GM12892 (cell line): Measurements from ENCODE around the gene KNDC1.
A peak's percentile ranks its signal among the peaks of the same experiment; 100 is the strongest.
"Not testable (repeated sequence)": the region's sequence is repeated elsewhere in the genome, so short reads cannot be mapped to it uniquely, and the experiment has no call there.

Experiments
- DNase-seq: peaks from one replicate; pipeline ENCODE4 v3.0.0; 2011; ENCODE audit not compliant: insufficient read length
- FAIRE-seq: peaks from 2 replicates; lab custom pipeline; 2011; peaks lifted over from hg19 to GRCh38; lab: Jason Lieb, UNC
- POLR2A ChIP-seq: IDR thresholded peaks from 2 replicates; pipeline ENCODE4 v1.6.1; 2011; ENCODE audit warnings: low read depth, low read length, control low read depth
- POLR2AphosphoS5 ChIP-seq: IDR thresholded peaks from 2 replicates; pipeline ENCODE4 v1.6.1; 2011; ENCODE audit warnings: low read depth, low read length, control low read depth
- TAF1 ChIP-seq: IDR thresholded peaks from 2 replicates; pipeline ENCODE4 v1.6.1; 2011; ENCODE audit warnings: low read depth, mild to moderate bottlenecking, control low read depth, low read length, borderline replicate concordance

The KNDC1 gene

DNA sequence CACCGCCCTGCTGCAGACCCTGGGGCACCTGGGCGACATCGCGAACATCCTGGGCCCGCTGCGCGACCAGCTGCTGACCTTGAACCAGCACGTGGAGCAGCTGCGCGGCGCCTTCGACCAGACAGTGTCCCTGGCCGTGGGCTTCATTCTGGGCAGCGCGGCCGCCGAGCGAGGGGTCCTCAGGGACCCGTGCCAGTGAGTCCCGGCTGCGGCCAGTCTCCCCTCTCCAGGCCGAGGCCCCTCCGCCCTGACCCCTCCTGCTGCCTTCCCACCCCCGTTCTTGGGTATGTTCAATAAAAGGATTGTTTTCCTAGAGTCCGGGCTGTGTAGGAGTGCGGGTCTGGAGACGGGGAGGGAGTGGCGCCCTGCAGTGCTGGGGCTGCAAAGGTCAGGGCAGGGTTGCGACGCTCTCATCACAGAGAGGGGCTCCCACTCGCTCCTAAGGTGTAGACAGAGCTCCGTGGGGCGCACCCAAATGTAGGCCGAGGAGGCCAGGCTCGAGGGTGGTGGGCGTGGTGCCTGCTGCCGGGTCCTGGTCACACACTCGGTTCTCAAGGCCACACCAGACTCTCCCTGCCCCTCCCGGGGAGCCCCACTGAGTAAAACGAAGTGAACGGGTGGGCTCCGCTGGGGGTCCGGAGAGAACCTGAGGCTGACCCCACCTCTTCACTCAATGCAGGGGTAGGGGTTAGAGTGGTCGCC lies 71.4 kb downstream of the KNDC1 start:
- no peak for DNase-seq

DNA sequence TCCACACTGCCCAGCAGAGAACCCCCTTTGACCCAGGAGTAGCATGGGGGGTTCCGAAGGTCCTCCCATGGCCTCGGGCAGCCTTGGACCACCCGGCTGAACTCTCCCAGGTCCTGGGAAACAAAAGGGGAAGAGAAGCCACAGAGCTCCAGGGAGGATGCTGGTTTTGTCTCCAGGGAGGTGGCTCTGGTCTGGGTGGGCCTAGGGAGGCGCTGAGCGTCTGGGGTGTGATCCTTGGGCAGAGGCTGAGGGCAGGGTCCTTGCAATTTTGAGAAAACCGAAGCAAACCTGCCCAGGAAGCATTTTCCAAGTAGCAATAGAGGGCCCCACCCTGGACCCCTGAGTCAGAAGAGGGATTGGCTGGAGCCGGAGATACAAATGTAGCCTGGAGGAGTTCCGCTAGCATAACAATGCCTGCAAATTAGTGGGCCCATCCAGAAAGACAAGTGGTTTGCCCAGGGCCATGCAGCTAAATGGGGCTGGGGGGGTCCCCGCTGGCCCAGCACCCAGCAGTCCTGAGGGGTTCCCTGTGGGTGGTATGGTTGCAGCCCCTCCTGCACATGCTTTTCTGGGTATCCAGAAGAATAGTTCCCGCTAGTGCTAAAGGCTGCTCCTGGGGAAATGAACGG lies 72.0 kb downstream of the KNDC1 start:
- no peak for TF ChIP-seq POLR2A
- TF ChIP-seq TAF1 = no peak
- no peak for TF ChIP-seq POLR2AphosphoS5
- no peak for DNase-seq
- FAIRE-seq = no peak

More for the DNA sequence above, 71.4 kb downstream of the KNDC1 start:
- TF ChIP-seq POLR2AphosphoS5 = no peak
- TF ChIP-seq TAF1 = no peak
- no peak for TF ChIP-seq POLR2A
- no peak for FAIRE-seq

DNA sequence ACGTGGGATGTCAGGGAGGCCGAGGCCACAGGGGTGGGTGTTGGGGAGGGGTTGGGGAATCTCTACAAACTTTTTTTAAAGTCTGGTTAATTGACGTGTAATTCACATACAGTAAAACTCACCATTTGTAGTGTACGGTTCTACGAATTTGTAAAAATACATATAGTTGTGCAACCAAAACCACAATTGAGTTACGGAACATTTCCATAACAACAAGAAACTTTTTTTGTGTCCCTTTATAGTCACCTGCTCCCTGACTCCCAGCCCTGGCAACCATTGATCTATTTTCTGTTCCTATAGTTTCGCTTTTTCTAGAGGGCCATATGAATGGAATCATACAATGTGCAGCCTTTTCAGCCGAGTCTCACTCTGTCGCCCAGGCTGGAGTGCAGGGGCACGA lies 74.8 kb downstream of the KNDC1 start:
- not testable (repeated sequence) for DNase-seq, FAIRE-seq

DNA sequence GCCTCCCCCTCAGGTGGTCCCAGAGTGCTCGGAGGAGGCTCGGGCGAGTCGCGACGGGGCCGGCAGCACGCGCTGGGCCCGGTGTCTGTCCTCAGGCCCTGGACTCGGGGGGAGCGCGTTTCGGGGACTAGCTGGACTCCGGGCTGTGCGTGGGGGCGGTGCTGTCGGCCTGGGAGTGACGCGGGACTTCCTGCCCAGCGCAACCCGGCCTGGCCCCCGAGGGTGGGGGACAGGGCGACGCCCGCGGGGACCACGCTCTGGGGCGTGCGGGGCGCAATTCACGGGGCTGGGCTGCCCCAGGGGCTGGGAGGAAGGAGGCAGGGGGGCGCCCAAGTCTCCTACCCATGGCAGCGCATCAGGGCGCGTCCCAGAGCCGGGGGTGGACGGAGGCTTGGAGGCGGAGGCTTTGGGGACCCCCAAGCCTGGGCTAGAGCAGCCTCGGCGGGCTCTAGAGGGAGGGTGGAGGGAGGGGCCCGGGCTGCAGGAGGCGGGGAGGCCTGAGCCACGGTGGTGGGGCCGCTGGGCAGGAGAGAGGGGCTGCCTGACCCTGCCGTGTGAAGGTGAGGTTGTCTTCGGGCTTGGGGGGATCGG lies 75.3 kb downstream of the KNDC1 start:
- no peak for FAIRE-seq

DNA sequence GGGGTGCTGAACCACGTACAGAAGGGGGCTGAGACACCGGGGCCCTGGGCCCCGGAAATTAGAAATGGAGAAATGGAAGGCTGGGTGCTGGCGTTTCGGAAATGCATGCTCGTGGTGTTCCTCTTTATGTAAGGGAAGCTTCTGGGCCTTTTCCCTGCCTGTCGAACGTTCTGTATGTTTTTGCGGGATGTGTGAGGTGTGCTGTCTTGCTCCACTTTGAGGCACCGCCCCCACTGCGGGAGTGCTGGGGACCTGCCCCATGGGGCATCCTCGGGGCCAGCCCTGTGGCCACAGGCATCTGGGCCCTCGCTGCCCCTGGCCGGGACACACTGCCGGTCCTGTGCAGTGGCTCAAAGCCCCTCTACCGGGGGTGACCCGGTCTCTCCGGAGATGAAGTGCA lies 75.9 kb downstream of the KNDC1 start:
- TF ChIP-seq POLR2AphosphoS5 (no peak), TAF1 (no peak)
- FAIRE-seq = no peak
- DNase-seq = no peak

More for the DNA sequence above, 75.3 kb downstream of the KNDC1 start:
- TF ChIP-seq POLR2AphosphoS5 (no peak), TAF1 (no peak), POLR2A (no peak)
- no peak for DNase-seq

DNA sequence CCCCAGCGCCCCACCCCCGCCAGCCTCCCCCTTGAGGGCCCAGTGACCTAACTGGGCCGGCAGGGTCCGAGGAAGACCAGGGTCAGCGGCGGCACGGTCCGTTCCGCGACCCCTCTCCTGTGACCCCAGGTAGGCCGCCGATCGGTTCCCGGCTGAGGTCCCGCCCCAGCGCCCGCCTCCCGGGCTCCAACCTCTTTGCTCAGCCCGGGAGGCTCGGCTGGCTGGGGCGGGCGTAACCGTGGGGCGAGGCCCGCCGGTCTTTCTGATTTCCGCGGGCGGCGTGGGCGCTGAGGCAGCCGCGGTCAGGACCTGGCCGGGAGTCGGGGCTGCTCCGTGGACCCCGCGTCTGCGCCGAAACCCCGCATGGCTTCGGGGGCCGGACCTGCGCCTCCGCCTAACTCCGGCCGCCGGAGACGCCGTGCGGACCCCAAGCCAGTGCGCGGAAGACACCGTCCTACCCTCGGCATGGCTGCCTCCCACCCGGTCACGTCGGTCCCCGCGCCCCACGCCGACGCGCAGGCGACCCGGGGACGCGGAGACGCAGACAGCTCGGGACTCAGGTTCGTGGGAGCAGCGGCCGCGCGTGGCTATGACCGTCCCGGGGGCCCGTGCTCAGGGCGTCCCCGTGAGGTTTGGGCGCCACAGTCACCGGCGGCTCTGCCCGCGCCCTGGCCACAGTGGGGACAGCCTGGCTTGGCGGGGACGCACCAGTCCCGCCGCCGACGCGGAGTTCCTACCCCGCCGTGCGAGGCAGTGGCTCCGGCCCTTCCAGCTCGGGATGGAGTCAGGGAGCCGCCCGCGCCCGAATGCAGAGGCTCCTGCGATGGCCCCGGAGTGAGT lies 76.6 kb downstream of the KNDC1 start:
- TF ChIP-seq TAF1 = no peak
- TF ChIP-seq POLR2A = no peak
- no peak for TF ChIP-seq POLR2AphosphoS5
- FAIRE-seq (no peak), DNase-seq (no peak)

DNA sequence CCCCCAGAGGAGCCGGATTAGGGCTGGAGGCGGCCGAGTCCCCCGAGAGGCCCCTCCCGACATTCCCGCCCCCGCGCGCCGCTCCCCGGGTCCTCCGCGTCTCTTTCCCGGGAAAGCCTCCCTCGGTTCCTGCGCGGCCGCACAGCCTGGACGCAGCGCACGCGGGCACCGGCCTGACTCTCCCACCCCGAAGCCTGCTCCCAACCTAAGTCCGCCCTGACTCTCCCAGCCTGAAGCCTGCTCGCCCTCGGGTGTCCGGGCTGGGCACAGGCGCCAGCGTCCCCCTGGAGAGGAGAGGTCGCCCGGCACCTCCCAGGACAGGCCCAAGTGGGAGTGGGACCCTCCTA lies 77.2 kb downstream of the KNDC1 start:
- FAIRE-seq (no peak), DNase-seq (no peak)
- TF ChIP-seq POLR2AphosphoS5 (no peak), POLR2A (no peak), TAF1 (no peak)

DNA sequence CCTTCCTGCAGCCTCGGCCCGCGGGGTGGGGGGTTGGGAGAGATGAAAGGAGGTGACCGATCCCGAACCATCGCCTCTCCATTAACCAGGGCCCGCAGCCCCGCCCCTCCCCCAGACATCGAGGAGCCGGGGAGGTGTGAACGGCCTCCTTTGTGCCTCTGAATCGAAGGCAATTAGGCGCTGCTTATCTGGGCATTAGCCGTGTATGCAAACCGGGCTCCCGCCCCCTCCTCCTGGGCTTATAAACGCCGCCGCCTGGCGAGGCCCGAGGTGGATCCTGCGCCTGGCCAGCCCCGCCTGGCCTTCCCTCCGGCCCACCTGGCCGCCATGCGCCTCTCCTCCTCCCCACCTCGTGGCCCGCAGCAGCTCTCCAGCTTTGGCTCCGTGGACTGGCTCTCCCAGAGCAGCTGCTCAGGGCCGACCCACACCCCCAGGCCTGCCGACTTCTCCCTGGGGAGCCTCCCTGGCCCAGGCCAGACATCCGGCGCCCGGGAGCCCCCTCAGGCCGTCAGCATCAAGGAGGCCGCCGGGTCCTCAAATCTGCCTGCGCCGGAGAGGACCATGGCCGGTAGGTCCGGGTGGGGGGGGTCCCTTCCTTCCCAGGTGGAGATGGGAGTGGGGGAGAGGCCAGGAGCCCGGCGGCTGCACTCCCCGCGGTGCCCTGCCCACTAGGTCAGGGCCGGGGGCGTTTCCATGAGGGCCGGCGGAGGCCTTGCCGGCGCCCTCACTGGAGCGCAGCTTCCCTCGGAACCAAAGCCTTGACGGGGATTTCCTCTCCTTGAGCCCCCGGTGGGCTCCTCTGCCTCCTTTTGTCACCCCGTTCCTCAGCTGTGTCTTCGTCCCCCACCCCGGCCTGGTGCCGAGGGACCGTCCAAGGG lies 77.8 kb downstream of the KNDC1 start, which contains the start of gene VENTX:
Gene VENTX (plus strand): TSS at position 268 of the 878 bp plus-strand sequence. CDS start 60 bp downstream, at position 328.
- DNase-seq (no peak), FAIRE-seq (no peak)
- no peak for TF ChIP-seq TAF1
- no peak for TF ChIP-seq POLR2AphosphoS5
- no peak for TF ChIP-seq POLR2A

DNA sequence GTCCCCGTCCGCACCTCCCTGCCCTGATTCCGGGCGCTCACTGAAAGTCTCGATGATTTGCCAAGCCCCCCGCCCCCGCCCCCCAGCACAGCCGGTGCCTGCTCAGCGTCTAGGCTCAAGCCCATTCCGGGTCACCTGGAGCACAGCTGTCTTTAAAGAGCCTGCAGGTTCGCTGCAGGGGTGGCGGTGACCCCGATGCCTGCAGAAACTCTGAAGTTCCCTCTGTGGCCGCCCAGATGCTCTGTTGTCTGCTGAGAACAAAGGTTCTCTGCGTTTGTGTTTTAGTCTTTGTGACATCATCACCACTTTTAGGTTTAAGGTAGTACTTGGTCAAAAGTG lies 78.4 kb downstream of the KNDC1 start:
- no peak for DNase-seq
- TF ChIP-seq POLR2A (no peak), POLR2AphosphoS5 (no peak), TAF1 (no peak)
- FAIRE-seq = no peak

DNA sequence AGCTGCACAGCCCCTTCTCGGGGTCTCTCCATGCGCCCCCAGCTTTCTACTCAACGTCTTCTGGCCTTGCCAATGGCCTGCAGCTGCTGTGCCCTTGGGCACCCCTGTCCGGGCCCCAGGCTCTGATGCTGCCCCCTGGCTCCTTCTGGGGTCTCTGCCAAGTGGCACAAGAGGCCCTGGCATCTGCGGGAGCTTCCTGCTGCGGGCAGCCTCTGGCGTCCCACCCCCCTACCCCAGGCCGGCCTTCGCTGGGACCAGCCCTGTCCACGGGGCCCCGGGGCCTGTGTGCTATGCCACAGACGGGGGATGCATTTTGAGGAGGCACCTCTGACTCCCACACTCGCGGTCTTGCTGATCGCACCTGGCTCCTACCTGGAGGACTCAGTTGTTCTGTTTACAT lies 80.0 kb downstream of the KNDC1 start:
- no peak for FAIRE-seq
- DNase-seq = no peak
- TF ChIP-seq POLR2AphosphoS5 (no peak), TAF1 (no peak), POLR2A (no peak)

DNA sequence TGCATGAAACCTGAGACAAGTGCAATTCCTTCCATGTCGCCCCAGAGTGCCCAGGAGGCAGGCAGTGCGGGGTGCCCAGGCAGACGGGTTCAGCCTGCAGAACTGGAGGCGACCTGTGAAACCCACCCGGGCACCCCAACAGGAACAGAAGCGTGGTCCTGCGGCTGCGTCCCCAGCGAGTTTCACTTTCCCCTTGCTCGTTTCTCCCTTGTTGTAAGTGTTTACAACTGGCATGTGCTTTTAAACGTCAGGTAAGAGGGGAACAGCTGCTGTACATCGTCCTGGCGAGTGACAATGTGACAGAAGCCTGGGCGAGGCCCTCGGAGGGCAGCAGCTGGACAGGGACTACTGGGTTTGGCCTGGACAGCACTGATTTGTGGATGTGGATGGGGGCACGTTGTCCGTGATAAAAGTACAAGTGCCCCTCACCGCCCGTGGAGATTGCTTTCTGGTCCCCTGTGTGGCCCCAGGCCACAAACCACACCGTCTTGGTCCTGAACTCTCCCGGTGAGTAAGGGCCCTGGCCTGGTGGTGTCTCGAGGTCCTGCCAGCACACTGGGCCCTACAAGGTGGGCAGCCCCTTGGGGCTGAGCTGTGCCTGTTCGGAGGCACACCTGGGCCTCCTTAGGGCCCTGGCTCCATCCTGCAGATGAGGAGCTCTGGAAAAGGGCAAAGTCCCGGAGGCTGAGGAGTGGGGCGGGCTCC lies 81.6 kb downstream of the KNDC1 start:
- no peak for DNase-seq
- TF ChIP-seq POLR2A (no peak), POLR2AphosphoS5 (no peak), TAF1 (no peak)
- peak; percentile 51 for FAIRE-seq
